Stimulated activated CD8-positive, alpha-beta memory T cell treated with anti-CD3 and anti-CD28 coated beads, Interleukin-7, amount 100 ng/mL, for 48 hours (primary cell): Measurements from ENCODE around the gene TMEM88.
"Not testable (repeated sequence)": the region's sequence is repeated elsewhere in the genome, so short reads cannot be mapped to it uniquely, and the experiment has no call there.

Source experiments
- DNase-seq, 2 donors: peaks; one replicate each; pipeline ENCODE4 v3.0.0-alpha.2; 2020; ENCODE audit warnings: low read depth in 1 of 2; ENCODE audit errors: extremely low read depth in 1 of 2

TMEM88 gene

GRCh38 chr17:7855660-7856010 is 769 bp downstream of the TMEM88 start:
- DNase-seq: no peak

GRCh38 chr17:7856011-7856810 is 1.3 kb downstream of the TMEM88 start:
- DNase-seq: no peak

- peak; percentile 80 to 95 for DNase-seq
These were observed 2.2 kb downstream of the TMEM88 start, which contains the start of gene NAA38 for GRCh38 chr17:7856811-7857712. NAA38 (minus strand) TSS chr17:7857559; CDS start chr17:7857463, 96 bp downstream.

- peak in 1 of 2 donors; percentile 87 for DNase-seq
These were observed 3.1 kb downstream of the TMEM88 start, which contains the start of gene CYB5D1 for GRCh38 chr17:7857713-7858521. CYB5D1 (plus strand) TSS chr17:7858003; CDS start chr17:7858135, 132 bp downstream.

- no peak for DNase-seq
These were observed 3.6 kb downstream of the TMEM88 start for GRCh38 chr17:7858522-7858810.

GRCh38 chr17:7859028-7859427 is 4.2 kb downstream of the TMEM88 start:
- DNase-seq: no peak

GRCh38 chr17:7862692-7863437 is 8.0 kb downstream of the TMEM88 start:
- no peak for DNase-seq

GRCh38 chr17:7864384-7864783 is 9.5 kb downstream of the TMEM88 start:
- DNase-seq: not testable (repeated sequence)

GRCh38 chr17:7864995-7865650 is 10.3 kb downstream of the TMEM88 start:
- no peak for DNase-seq

GRCh38 chr17:7867881-7868329 is 13.0 kb downstream of the TMEM88 start:
- DNase-seq: no peak

GRCh38 chr17:7873051-7873450 is 18.2 kb downstream of the TMEM88 start:
- no peak for DNase-seq

GRCh38 chr17:7875804-7876370 is 21.0 kb downstream of the TMEM88 start:
- DNase-seq: no peak

GRCh38 chr17:7878234-7878633 is 23.4 kb downstream of the TMEM88 start:
- DNase-seq: no peak

- DNase-seq: no peak
These were observed 25.4 kb downstream of the TMEM88 start for GRCh38 chr17:7880076-7880868.

GRCh38 chr17:7881276-7882054 is 26.6 kb downstream of the TMEM88 start:
- DNase-seq: no peak

GRCh38 chr17:7882068-7882467 is 27.2 kb downstream of the TMEM88 start:
- no peak for DNase-seq

GRCh38 chr17:7882629-7883028 is 27.8 kb downstream of the TMEM88 start:
- DNase-seq: no peak
